NCI-H2107 treated with DMSO at 0.1 percent for 48 hours (cell line): ENCODE data around the gene LPCAT2.
"Not testable (repeated sequence)": the region's sequence is repeated elsewhere in the genome, so short reads cannot be mapped to it uniquely, and the experiment has no call there.

Experiments
- DNase-seq: peaks from one replicate; lab custom pipeline; 2025; ENCODE audit not compliant: unreplicated experiment; lab: John Stamatoyannopoulos, UW

Gene LPCAT2

DNA sequence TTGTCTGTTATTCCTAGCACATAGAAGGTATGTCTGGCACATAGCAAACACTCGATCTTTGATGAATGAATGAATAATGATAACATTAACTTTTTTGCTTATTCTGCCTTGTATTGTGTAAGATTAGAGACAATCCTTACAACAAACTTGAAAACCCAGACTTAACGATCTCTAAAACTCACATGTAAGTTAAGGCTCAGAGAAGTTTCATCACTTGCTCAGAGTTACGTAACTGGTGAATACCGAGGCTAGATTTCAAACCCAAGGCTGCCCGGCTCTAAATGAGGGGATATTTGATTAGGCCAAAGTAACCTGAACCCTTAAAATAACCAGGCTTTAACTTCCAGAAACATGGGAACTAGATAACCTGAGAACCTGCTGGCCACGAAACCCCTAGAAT lies 79.9 kb downstream of the LPCAT2 start:
- DNase-seq = no peak

- DNase-seq = no peak
These were observed 83.4 kb downstream of the LPCAT2 start for GRCh38 chr16:55592306-55592705.

- no peak for DNase-seq
These were observed 89.1 kb downstream of the LPCAT2 start for GRCh38 chr16:55597928-55598327.

- no peak for DNase-seq
These were observed 97.0 kb downstream of the LPCAT2 start for GRCh38 chr16:55605754-55606336.

DNA sequence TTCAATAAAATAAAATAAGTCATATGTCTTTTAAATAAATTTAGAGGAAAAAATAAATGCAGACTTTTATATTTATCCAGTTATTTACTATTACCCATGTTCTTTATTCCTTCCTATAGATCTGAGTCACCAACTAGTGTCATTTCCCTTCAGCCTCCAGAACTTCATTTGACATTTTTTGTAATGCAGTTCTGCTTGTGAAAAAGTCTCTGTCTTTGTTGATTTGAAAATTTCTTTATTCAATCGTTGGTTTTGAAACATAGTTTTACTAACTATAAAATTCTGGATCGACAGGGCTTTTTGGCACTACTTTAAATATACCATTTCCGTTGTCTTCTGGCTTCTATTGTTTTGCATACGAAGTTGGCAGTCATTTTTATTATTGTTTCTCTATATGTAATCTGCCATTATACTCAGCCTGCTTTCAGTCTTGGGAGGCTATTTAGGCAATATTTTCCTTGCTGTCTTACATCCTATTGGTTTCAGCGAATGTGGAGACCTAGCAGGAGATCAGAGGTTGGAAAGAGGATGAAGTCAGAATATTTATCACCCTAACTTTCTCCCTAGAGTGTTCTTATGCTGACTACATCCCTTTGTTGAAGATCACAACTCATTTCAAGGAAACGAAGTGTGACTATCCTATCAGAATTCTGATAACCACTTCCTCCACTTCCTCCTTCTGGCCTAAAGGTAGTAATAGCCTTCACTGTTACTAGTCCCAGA lies 104.9 kb downstream of the LPCAT2 start:
- no peak for DNase-seq

GRCh38 chr16:55615071-55615470 lies 106.2 kb downstream of the LPCAT2 start:
- no peak for DNase-seq

DNA sequence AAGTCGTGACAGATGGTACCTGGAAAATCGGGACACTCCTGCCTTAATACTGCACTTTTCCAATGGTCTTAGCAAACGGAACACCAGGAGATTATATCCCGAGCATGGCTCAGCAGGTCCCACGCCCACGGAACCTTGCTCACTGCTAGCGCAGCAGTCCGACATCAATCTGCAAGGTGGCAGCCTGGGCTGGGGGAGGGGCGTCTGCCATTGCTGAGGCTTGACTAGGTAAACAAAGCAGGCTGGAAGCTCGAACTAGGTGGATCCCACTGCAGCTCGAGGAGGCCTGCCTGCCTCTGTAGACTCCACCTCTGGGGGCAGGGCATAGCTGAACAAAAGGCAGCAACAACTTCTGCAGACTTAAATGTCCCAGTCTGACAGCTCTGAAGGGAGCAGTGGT lies 106.8 kb downstream of the LPCAT2 start:
- not testable (repeated sequence) for DNase-seq

- no peak for DNase-seq
These were observed 112.9 kb downstream of the LPCAT2 start for GRCh38 chr16:55621771-55622170.

- no peak for DNase-seq
These were observed 113.4 kb downstream of the LPCAT2 start for GRCh38 chr16:55622272-55622671.

DNA sequence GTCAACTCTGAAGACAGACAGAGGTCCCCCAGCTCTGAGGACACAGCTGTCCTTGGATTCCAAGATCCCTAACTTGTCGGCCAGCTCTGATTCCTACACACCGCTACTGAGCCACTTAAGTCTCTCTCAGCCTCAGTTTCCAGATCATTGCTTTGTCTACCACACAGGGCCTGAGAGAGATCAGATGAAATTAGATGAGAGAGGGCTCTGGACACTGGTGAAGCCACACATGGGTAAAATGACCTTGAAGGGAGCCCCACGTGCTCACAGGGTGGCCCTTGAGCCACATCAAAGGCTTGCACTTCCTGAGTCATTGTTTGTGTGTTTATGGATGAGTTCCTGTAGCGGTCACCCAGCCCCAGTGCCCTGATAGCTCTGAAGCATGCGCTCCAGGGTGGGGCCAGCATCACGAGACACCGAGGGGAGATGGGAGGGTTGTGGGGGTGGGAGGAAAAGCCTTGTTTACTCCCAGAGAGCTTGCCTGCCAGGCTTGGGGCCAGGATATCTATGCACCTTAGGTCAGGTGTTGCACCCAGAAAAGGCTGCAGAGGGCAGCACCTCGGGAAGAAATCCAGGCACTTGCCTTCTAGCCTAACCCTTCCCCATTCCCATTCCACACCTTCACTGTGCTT lies 114.2 kb downstream of the LPCAT2 start:
- no peak for DNase-seq

- no peak for DNase-seq
These were observed 114.8 kb downstream of the LPCAT2 start for GRCh38 chr16:55623640-55624039.

- DNase-seq = no peak
These were observed 115.8 kb downstream of the LPCAT2 start for GRCh38 chr16:55624696-55625095.

DNA sequence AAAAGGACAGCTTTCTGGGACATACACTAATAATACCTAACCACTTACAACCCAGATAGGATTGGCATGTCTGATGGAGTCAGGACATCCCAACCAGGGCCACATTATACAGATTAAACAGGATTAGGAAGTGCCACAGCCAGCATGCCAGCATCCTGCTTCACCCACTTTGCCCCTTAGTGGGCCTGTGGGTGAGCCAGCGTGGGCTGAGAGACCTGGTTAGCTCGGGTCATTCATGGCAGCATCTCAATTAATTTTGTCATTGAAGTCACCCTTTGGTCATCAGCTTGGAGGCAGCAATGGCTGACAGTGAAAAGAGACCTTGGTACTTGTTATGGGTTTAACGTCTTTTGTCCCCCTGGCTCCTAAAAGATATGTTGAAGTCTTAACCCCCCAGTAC lies 117.0 kb downstream of the LPCAT2 start:
- no peak for DNase-seq

DNA sequence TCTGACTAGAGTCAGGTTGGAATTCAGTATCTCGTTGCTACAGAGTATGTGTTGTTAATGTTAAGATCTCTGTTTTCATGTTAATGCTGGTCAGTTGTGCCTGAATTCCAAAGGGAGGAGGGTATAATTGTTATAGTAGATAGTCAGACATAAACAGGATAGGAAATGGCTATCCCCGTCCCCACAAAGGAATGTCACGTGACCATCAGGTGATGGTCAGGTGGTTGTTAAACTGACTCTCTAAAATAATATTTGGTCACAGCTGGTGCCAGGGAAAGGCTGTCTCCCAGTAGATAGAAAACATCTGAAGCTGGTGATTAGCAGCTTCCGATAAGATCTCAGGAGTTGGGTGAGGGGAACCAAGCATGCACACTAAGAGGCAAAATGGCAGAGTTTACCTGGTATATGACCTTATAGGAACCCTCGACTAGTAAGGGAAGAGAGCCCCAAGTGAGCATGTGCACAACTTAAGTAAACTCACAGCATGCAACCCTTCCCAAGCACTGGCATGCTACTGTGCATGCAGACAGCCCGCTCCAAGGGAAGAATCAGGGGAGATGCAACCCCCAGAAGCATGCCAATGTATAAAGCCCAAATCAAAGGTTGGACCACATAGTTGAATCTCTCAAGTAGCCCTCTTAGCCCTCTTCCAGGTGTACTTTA lies 119.6 kb downstream of the LPCAT2 start:
- no peak for DNase-seq

- DNase-seq = no peak
These were observed 121.9 kb downstream of the LPCAT2 start for GRCh38 chr16:55630774-55631173.

GRCh38 chr16:55632259-55632658 lies 123.4 kb downstream of the LPCAT2 start:
- no peak for DNase-seq

DNA sequence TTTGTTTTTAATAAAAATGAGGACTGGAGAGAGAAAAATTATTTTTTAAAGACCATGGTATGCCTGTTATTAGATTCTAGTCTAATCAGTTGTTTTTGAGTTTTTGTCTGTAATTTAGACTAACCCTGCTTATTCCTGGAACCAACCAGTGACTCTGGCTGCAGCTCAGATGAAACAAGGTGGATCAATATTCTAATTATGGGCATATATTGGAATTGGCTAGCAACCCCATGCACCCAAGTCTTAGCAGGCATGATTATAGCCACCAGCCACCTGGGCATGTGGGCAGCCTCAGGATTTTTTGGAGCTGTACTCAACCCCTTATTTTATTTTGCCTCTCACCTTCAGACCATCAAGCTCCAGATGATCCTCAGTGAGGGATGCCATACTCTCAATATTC lies 125.3 kb downstream of the LPCAT2 start:
- no peak for DNase-seq
